Smooth muscle cell (in vitro differentiated cells): ENCODE data around the gene C6orf132. TPM values are rescaled to one million over a fixed set of nuclear protein-coding genes. Genes with fewer than 3 reads are reported as not detected.

Source experiments
- DNase-seq: peaks from one replicate; lab custom pipeline; 2025; ENCODE audit not compliant: unreplicated experiment; lab: John Stamatoyannopoulos, UW
- H2AFZ ChIP-seq: fragments of 200-600 bp; sonication (generic); 2 replicates; pipeline ENCODE4 v1.6.0; 2016; ENCODE audit warnings: antibody characterized with exemption, low read depth, mild to moderate bottlenecking
- H3F3A ChIP-seq: fragments of 200-600 bp; sonication (generic); 2 replicates; pipeline ENCODE4 v1.6.0; 2017; ENCODE audit warnings: antibody characterized with exemption, low read depth
- H3K27ac ChIP-seq: fragments of 200-600 bp; sonication (generic); 2 replicates; pipeline ENCODE4 v1.5.1; 2016; ENCODE audit warnings: low read depth, mild to moderate bottlenecking
- H3K27me3 ChIP-seq: fragments of 200-600 bp; sonication (generic); 2 replicates; pipeline ENCODE4 v1.6.1; 2016; ENCODE audit warnings: low read depth, mild to moderate bottlenecking
- H3K36me3 ChIP-seq: fragments of 200-600 bp; sonication (generic); 2 replicates; pipeline ENCODE4 v1.5.1; 2016; ENCODE audit warnings: low read depth
- H3K4me1 ChIP-seq: fragments of 200-600 bp; sonication (generic); 2 replicates; pipeline ENCODE4 v1.5.1; 2016; ENCODE audit warnings: low read depth
- H3K4me2 ChIP-seq: fragments of 200-600 bp; sonication (generic); 2 replicates; pipeline ENCODE4 v1.6.0; 2016; ENCODE audit warnings: mild to moderate bottlenecking
- H3K4me3 ChIP-seq: fragments of 200-600 bp; sonication (generic); 2 replicates; pipeline ENCODE4 v1.5.1; 2016; ENCODE audit warnings: mild to moderate bottlenecking
- H3K79me2 ChIP-seq: fragments of 200-600 bp; sonication (generic); 2 replicates; pipeline ENCODE4 v1.6.0; 2016; ENCODE audit warnings: low read depth, mild to moderate bottlenecking
- H3K9ac ChIP-seq: fragments of 200-600 bp; sonication (generic); 2 replicates; pipeline ENCODE4 v1.6.0; 2016; ENCODE audit warnings: low read depth
- H3K9me3 ChIP-seq: fragments of 200-600 bp; sonication (generic); replicated peaks from 2 replicates; pipeline ENCODE4 v1.5.1; 2016; ENCODE audit warnings: low read depth
- H4K20me1 ChIP-seq: fragments of 200-600 bp; sonication (generic); 2 replicates; pipeline ENCODE4 v1.6.0; 2016; ENCODE audit warnings: low read depth
- WGBS: methylation state at CpG from one replicate; pipeline ENCODE4 v1.1.7; 2016; ENCODE audit warnings: low lambda C conversion rate; 5-methylcytosine and 5-hydroxymethylcytosine counted together
- polyA plus RNA-seq: library from polyadenylated mRNA; unstranded; fragments of >200 nt; fragmentation: Nextera tagmentation; extraction: Ambion mirVana; gene quantifications from 2 replicates; pipeline ENCODE4 v1.2.1, GENCODE V29; 2016
- total RNA-seq: library from RNA; depleted of rRNA; stranded (reverse); fragments of >200 nt; gene quantifications from 2 replicates; pipeline ENCODE4 v1.2.3, GENCODE V29; 2014
- TF ChIP-seq, protein P1 (sequence below): fragments of 200-600 bp; sonication (generic); IDR thresholded peaks from 2 replicates; pipeline ENCODE4 v1.5.1; 2017; ENCODE audit warnings: borderline replicate concordance, mild to moderate bottlenecking, antibody characterized with exemption; ENCODE audit not compliant: insufficient read depth, poor library complexity, severe bottlenecking

C6orf132 gene, protein sequence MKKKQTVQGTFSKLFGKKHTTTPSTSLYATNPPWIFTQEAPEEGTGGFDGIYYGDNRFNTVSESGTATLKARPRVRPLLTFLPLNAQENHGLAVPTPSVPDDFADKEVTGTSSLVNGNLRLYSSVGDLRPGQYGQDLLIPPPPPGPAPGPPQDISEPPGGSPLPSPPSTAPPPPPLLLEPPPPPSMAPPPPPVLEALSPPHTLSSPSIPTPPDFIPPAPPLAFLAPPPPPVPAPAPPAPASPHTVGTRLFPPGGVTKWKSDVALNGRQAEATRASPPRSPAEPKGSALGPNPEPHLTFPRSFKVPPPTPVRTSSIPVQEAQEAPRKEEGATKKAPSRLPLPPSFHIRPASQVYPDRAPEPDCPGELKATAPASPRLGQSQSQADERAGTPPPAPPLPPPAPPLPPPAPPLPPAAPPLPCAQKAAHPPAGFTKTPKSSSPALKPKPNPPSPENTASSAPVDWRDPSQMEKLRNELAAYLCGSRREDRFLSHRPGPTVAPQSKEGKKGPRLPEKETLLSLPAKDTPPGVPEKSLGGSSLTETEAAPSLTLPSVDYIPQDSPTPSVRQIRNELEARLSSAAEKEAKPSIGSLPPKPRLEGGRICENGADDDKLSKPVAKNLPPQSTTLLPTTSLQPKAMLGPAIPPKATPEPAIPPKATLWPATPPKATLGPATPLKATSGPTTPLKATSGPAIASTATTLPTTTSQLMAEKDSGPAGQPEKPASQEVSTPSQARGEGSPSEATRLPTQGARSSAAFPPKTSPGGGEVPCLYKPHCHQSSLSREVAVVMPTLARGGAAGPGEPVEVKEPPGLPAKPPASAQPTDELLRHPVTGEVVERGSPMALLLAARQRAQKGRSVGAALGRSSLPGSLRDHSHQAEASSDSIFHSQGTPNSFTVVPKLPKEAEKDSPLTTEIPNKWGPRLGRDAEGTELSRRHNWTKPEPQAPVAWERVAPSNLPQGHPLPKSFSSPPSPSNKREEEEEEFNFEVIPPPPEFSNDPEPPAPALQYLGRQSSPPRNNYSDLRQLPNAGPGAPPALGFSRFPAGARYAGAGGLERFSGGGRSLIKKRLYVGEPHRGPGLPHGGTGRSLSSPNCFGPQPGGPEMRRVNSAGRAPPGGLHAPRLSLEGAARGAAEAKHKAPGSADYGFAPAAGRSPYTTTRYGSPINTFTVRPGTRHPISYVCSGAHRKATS
- 4.5 and 4.9 TPM in 2 replicates for total RNA-seq
- 1.4 and 7.0 TPM in 2 replicates for polyA plus RNA-seq

DNA sequence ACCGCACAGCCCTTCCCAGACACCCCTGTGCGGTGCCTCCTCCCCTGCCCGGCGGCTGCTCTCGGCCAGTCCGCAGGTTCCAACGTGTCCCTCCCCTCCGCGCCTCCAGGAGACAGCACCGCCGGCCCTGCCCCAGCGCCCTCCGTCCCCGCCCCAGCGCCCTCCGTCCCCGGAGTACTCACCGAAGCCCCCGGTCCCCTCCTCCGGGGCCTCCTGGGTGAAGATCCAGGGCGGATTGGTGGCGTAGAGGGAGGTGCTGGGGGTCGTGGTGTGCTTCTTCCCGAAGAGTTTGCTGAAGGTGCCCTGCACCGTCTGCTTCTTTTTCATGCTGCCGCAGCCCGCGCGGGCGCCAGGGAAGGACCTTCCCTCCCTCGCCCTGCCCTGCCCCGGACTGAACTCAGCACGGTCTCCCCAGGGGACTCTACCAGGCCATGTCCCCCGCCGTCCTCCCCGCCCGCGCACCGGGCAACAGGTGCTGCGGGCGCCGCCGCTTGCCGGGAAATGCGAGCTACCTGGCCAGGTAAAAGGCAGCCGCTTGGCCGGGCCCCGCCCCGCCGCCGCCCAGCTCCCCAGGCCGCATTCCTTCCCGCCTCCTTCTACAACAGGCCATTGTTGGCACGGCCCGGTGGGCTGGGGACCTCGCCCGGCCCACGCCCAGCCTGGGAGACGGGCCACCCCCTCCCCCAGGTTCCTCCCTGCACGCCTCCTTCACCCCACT lies at the start of gene C6orf132:
Gene C6orf132, minus strand, starts transcription at position 503 of the 718 bp plus-strand sequence. Its CDS starts 176 bp downstream, at position 327.
- Histone ChIP-seq H3K4me1 (peaks cover 36% of the 10 kb centered on the region), H4K20me1 (peaks cover 4% of the 10 kb centered on the region), H3K4me3 (peak within 1 kb of the TSS; percentile 78), H3K36me3 (no peaks in the 10 kb centered on the region), H3K79me2 (no peaks in the 10 kb centered on the region), H2AFZ (peak within 1 kb of the TSS; percentile 87), H3K9ac (peak within 1 kb of the TSS; percentile 70), H3F3A (peaks cover 27% of the 10 kb centered on the region), H3K27me3 (no peaks in the 10 kb centered on the region), H3K9me3 (no peaks in the 10 kb centered on the region), H3K27ac (peak within 1 kb of the TSS; percentile 75), H3K4me2 (peak within 1 kb of the TSS; percentile 89)
- TF ChIP-seq, protein P1, sequence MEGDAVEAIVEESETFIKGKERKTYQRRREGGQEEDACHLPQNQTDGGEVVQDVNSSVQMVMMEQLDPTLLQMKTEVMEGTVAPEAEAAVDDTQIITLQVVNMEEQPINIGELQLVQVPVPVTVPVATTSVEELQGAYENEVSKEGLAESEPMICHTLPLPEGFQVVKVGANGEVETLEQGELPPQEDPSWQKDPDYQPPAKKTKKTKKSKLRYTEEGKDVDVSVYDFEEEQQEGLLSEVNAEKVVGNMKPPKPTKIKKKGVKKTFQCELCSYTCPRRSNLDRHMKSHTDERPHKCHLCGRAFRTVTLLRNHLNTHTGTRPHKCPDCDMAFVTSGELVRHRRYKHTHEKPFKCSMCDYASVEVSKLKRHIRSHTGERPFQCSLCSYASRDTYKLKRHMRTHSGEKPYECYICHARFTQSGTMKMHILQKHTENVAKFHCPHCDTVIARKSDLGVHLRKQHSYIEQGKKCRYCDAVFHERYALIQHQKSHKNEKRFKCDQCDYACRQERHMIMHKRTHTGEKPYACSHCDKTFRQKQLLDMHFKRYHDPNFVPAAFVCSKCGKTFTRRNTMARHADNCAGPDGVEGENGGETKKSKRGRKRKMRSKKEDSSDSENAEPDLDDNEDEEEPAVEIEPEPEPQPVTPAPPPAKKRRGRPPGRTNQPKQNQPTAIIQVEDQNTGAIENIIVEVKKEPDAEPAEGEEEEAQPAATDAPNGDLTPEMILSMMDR: no peak
- DNase-seq: no peak
- 2% methylated on average over 43 of the region's 60 CpGs for WGBS

DNA sequence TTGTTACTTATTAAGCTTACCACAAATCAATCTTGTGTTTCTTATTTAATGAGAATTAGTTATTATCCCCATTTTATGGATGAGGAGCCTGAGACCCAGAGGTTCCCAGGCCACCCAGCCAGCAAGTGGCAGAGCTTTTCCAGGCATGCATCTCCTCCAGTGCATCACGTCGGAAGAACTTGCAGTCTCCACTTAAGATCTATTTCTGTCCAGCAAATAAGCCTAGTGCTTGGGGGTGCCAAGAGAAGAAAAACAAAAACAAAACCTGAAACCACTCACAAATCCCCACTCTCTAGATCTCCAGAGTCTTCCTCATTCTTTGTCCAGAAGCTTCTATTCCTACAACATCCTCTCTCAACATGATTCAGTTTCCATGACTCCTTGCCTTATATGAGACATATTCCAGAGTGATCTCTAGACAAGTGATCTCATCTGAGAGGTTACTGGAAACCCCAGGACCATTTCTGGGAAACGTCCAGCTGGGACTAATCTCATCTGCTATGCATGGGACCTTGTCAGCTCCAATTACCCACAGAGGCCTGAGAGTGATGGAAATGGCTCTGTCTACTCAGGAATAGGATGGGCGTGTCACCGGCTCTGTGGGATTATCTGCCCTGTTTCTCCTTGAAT lies 48.2 kb upstream of the C6orf132 start:
- no peak for DNase-seq
- H3K79me2 ChIP-seq: no peaks in the 10 kb centered on the region
- H3K4me1 ChIP-seq: peaks cover 13% of the 10 kb centered on the region
- WGBS: 42% methylated on average over 5 of the region's 5 CpGs
- peak overlapping the region; percentile 53 for H3K27ac ChIP-seq
- no peaks in the 10 kb centered on the region for H3K27me3 ChIP-seq
- H4K20me1 ChIP-seq: no peaks in the 10 kb centered on the region
- no peak overlapping the region for H3K9ac ChIP-seq
- no peaks in the 10 kb centered on the region for H3F3A ChIP-seq
- H3K9me3 ChIP-seq: no peaks in the 10 kb centered on the region
- H2AFZ ChIP-seq: no peak overlapping the region
- H3K36me3 ChIP-seq: no peaks in the 10 kb centered on the region
- no peak overlapping the region for H3K4me2 ChIP-seq
- TF ChIP-seq, protein P1: no peak
- H3K4me3 ChIP-seq: no peak overlapping the region

DNA sequence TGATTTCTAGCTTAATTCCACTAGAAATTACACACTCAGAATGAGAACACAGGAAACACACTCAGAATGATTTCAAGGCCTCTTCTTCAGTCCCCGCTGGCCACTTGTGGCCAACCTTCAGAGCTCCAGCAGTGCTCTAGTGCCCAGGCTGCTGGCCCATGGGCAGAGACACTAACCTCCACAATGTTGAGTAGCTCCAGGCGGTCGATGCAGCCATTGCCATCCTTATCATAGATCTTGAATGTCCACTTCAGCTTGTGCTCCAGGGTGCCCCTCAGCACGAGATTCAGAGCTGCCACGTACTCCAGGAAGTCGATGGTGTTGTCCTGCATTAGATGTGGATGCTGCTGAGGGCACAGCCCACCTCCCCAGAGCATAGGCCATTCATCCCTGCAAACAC lies 46.0 kb upstream of the C6orf132 start:
- no peak for DNase-seq
- Histone ChIP-seq H3K79me2 (no peaks in the 10 kb centered on the region), H3K4me2 (no peak overlapping the region), H3K36me3 (no peaks in the 10 kb centered on the region), H3K27ac (no peak overlapping the region), H2AFZ (no peak overlapping the region), H3K4me1 (peaks cover 5% of the 10 kb centered on the region), H3K27me3 (no peaks in the 10 kb centered on the region), H3K4me3 (no peak overlapping the region), H3K9ac (no peak overlapping the region), H3K9me3 (no peaks in the 10 kb centered on the region), H3F3A (no peaks in the 10 kb centered on the region), H4K20me1 (no peaks in the 10 kb centered on the region)
- TF ChIP-seq, protein P1: no peak
- WGBS: 90% methylated on average over 6 of the region's 6 CpGs
